HTR-8/SVneo (cell line): ENCODE data around the gene IRF6.
A peak's percentile ranks its signal among the peaks of the same experiment; 100 is the strongest.

Experiments
- DNase-seq: peaks from one replicate; pipeline ENCODE4 v3.0.0; 2011; ENCODE audit warnings: low spot score, mixed read lengths; ENCODE audit not compliant: insufficient read length
- FAIRE-seq: peaks from 2 replicates; lab custom pipeline; 2011; peaks lifted over from hg19 to GRCh38; lab: Jason Lieb, UNC

IRF6 gene

DNA sequence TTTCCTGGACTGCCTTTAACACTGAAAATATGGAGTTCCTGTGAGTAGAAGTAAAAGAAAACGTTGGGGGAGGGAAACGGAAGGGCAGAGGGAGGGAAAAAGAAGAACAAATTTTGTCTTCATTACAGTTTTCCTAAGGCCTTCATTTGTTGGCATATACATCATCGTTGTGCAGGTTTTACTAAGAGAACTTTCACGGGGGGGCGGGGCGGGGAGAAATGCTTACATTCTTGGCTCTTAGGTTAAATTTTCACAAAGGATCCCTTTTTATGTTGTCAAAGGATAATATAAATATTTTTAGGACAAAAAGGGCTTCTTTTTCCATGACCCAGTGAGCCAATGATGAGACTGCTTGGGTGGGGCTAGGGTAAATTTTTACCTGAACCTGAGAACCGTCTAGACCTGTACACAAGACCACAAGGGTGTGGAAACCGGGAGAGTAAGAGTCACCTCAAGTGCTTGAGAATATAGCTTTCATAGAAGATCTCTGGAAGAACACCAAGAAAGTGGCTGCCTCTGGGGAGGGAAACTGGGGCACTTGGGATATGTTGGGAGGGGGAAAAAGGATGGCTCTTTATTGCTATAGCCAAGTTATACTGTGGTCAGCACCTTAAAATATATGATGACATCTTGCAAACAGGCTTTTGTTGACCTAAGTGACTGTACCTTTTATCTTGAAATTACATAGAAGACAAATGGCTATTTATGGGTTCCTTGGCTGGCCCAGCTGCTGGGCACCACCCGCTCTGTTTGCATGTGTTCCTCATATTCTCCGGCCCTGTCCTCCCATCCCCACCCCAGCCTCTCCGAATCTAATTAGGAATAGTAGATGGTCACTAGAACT lies 19.9 kb upstream of the IRF6 start:
- DNase-seq (no peak), FAIRE-seq (no peak)

- DNase-seq (peak; percentile 61), FAIRE-seq (no peak)
Observed at GRCh38 chr1:209823143-209824041, 17.4 kb upstream of the IRF6 start.

- FAIRE-seq (no peak), DNase-seq (no peak)
Observed at GRCh38 chr1:209822706-209823105, 16.8 kb upstream of the IRF6 start.

DNA sequence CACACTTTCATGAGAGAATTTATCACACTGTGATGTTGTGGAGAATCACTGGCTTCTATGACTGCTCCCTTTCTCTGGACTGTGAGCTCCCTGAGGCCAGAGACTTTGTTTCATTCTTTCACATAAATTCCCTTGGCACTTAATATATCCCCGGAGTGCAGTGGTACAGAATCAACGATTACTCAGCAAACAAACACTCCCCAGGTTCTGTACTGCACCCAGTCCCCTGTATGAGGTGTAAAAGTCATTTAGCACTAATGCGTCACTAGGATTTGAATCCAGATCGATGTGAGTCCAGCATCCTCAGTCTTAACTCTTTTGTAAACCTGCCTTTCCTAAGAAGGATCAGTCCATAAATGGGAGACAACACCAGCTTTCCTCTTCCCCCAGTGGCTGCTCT lies 15.0 kb upstream of the IRF6 start:
- DNase-seq: no peak
- no peak for FAIRE-seq

DNA sequence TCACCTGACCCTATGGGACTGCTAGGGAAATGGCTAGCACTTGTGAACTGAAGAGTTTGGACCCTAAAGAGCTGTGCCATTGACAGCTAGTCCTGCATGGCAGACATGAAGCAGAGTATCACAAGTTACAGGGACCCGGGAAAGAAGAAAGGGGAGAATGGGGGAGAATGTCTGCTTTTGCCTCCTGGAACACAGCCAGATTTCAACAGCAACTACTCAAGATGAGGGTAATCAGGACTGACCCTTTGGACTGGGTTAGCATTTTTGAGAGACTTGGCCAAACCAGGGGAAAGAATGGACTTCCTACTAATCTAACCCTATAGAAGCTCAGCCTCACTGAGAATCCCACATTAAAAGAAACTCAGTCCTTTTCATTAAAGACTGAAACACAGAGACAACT lies 13.1 kb upstream of the IRF6 start:
- FAIRE-seq (no peak), DNase-seq (no peak)

DNA sequence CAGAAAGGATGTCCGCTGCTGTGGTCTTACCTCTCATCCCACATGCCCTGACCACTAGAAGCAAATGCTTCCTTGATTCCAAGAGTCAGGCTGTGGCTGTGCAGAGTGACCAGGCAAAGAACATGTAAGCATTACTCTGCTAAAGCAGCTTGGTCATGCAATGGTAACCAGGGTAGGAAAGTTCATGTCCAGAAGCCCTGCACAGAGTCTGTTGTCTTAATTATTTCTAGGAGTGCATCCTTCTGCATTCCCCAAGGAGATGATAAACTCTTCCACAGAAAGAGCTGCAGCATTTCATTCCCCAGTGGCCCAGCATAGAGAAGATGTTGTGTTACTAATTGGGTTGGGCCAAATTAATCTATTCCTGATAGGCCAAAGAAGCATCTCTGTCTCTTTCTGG lies 11.7 kb upstream of the IRF6 start:
- no peak for DNase-seq

GRCh38 chr1:209816923-209817322 lies 11.0 kb upstream of the IRF6 start:
- FAIRE-seq (no peak), DNase-seq (no peak)

More for the DNA sequence above, 11.7 kb upstream of the IRF6 start:
- FAIRE-seq: no peak

DNA sequence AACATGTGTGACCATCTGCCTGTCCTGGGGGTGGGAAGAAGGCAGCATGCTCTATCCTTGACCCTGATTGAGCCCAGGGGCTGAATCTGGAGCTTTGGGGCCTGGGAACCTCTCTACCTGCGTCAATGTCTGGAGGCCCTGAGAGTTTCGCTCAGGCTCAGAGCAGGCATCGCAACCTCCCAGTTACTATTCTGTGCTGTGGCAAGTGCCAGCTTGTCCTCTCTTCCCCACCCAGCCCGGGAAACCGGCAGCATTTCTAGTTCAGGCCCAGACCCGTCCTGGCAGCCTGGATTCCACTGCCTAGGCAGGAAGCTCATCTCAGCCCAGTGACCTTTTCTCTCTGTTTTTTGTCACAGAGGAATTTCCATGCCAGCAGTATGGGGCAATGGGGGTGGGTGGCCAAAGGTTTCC lies 10.0 kb upstream of the IRF6 start:
- DNase-seq (no peak), FAIRE-seq (no peak)

- DNase-seq: no peak
- FAIRE-seq: no peak
Observed at GRCh38 chr1:209815490-209815889, 9.5 kb upstream of the IRF6 start.

DNA sequence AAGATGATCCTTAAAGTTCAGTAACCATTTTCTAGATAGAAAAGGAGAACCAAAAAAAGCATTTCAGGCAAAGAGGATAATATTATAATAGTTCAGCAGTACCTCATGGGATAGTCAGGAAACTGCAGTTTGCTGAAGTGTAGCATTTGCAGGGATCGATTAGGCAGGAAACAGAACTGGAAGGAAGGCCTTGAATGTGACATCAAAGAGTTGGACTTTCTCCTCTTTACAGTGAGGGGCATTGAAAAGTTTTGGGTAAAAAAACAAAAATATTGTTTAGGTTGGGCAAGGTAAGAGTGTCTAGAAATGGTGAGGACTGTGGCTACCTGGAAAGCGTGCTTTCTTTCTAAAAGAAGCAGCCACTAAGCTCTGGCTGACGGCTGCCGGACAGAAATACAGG lies 8.0 kb upstream of the IRF6 start:
- FAIRE-seq: no peak
- no peak for DNase-seq

DNA sequence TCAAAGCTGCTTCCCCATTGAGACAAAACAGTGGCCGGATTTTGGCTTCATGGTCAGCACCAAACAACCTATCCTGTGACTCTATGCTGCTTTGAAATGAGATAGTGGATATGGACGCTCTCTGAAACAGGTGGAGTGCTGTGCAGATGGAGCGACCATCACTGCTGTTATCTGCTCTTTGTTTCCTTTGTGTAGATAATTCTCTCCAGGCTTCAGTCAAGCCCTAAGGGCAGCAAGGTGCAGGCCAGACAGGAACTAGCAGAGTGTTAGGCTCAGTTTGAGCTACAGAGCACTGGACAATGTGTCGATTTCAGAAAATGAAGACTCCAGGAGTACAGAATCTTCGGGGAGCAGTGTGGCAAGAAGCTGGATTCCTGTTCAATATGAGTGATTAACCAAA lies 4.8 kb upstream of the IRF6 start:
- no peak for DNase-seq
- no peak for FAIRE-seq

DNA sequence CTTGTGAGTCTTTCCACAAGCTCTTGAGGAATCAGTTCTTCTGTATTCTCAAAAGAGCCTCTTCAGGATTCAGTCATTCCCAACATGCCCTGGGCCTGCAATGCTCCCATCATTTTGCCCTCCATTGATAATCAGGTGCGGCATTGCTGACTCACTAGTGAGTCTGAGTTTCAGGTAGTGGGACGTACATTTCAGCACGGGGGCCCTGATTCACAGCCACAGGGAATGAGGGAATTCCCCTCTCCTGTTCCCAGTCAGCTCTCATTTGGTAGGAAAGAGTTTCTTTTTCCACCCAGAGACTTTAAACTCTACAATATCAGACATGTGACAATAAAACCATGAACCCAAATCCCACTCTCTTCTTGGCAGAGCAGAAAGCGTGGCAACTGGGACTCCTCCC lies 3.7 kb upstream of the IRF6 start:
- DNase-seq (no peak), FAIRE-seq (no peak)

GRCh38 chr1:209808059-209808581 lies 2.2 kb upstream of the IRF6 start:
- FAIRE-seq (peak; percentile 66), DNase-seq (peak; percentile 65)

- no peak for FAIRE-seq
Observed at GRCh38 chr1:209807509-209807908, 1.6 kb upstream of the IRF6 start.

GRCh38 chr1:209805341-209805781 lies 581 bp downstream of the IRF6 start:
- DNase-seq: no peak
- FAIRE-seq: no peak

More at GRCh38 chr1:209807509-209807908, 1.6 kb upstream of the IRF6 start:
- DNase-seq: no peak

GRCh38 chr1:209803568-209803967 lies 2.4 kb downstream of the IRF6 start:
- no peak for FAIRE-seq
- no peak for DNase-seq

GRCh38 chr1:209802780-209803152 lies 3.2 kb downstream of the IRF6 start:
- FAIRE-seq (no peak), DNase-seq (no peak)

DNA sequence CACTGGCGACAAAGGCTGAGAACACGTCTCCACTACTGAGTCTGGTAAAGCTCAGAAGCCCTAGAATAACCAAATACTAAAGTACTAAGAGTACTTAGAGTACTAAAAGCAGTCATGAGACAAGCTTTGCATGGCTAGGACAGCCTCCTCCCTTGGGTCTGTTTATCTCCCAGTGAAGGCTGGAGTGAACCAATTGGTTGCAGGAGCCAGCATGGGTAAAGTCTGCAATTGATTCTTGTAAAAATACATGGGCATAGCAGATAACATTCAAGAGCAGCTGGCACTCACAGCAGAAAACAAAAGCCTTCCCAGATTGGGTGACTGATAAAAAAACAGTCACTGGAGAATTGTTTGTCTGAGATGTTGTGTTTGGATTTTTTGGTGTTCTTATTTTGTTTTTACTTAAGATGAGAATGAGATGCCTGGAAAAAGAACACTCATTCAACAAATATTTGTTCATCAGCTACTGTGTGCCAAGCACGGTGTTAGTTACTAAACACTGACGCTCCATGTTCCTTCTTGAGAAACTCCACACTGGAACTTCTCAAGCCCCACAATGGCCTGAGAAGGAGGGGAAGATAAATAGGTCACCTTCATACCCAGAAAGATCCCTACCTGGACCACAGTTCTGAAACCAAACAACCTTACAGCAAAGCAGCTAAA lies 3.7 kb downstream of the IRF6 start:
- DNase-seq (no peak), FAIRE-seq (no peak)

DNA sequence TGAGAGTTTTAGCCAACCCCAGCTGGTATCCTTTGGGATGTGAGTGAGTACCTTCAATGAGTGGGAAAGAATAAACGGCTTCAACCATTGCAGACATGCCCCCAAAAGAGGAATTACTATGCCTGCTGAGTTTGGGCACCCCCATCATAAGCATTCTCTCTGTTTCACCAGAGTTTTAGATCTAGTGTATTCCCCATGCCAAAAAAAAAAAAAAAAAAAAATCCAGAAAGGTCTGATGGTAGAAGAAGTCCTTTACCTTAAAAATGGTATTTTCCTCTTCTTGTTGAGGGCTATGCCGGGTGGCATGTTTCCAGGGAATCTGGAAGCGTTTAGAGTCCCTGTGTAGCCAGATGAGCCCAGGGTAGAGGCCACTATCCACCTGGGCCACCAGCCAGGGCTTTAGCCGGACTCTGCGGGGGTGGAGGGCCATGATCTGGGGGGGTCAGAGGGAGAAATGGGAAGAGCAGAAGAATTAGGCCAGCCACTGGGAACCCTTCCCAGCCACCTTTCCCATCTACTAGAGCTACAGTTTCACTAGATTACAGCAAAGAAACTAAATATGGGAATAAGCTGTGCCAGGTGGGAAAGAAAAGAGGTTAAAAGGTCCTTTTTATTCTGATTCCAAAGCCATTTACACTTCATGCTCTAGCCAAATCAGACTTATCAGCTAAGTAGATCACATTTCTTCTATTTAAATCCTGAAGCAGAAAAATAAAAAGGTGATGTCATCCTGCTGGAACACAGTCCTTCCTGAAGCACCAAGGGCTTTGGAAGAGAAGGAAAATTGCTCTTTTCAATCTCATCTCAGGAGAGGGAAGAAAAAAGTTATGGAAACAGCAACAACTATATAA lies 4.7 kb downstream of the IRF6 start:
- FAIRE-seq (no peak), DNase-seq (no peak)
